GM13976 (cell line): ENCODE measurements around the gene CDK5.

Experiments
- DNase-seq: peaks from one replicate; pipeline ENCODE4 v3.0.0; 2012; ENCODE audit warnings: low spot score
- in situ Hi-C: fragments of 300-500 bp; cut with MboI; formaldehyde crosslinking; loops from one replicate; pipeline ENCODE4 v1.12.0; 2022; ENCODE audit warnings: low sequenced_read_pairs, mixed read lengths, inconsistent platforms; ENCODE audit not compliant: unreplicated experiment
- TF ChIP-seq, protein P1 (sequence below): IDR thresholded peaks from 2 replicates; pipeline ENCODE4 v1.5.1; 2012; ENCODE audit warnings: borderline replicate concordance, mild to moderate bottlenecking; ENCODE audit not compliant: insufficient read depth; ENCODE audit errors: extremely low read depth, missing control alignments, control extremely low read depth

The CDK5 gene

DNA sequence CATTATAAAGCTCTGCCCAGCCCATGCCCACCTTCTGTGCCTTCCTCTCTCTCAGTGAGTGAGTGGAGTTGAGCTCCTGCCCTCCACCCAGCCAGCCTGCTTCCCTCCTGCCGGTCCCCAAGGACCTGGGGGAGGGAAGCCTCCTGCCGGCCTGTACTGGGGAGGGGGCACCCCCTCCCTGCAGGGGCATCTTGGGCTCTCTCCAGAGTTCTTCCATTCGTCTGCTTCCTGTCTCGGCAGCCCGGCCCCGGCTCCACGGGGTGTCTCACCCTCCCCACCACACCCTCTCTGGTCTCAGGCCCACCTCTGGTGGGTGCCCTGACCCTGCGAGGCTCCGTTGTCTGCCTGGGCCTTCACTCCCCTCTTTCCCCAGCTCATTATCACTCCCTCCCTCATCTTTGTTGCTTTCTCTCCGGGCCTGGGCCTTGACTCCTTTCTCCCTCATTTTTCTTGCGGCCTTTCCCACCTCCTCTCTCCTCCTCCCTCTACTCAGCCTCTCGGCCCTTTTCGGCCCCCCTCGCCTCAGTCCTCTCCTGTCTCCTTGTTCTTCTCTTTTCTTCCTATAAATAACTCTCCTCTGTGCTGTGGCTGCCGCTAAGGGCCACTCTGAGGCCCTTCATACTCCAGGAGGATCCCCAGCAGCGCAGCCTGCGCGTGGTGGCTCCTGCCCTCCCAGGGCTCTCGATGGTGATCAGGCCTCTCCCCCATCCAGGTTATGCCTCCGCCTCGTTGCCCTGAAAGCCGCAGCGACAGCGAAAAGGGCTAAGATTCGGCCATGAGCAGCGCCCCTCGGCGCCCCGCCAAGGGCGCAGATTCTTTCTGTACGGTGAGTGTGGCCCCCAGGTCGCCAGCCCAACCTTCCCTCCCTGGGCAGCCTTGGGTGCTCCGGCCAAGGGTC, 3.8 kb upstream of the CDK5 start:
- in situ Hi-C loops, result no loop called here
- TF ChIP-seq, protein P1, sequence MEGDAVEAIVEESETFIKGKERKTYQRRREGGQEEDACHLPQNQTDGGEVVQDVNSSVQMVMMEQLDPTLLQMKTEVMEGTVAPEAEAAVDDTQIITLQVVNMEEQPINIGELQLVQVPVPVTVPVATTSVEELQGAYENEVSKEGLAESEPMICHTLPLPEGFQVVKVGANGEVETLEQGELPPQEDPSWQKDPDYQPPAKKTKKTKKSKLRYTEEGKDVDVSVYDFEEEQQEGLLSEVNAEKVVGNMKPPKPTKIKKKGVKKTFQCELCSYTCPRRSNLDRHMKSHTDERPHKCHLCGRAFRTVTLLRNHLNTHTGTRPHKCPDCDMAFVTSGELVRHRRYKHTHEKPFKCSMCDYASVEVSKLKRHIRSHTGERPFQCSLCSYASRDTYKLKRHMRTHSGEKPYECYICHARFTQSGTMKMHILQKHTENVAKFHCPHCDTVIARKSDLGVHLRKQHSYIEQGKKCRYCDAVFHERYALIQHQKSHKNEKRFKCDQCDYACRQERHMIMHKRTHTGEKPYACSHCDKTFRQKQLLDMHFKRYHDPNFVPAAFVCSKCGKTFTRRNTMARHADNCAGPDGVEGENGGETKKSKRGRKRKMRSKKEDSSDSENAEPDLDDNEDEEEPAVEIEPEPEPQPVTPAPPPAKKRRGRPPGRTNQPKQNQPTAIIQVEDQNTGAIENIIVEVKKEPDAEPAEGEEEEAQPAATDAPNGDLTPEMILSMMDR, result no peak
- DNase-seq, result no peak

DNA sequence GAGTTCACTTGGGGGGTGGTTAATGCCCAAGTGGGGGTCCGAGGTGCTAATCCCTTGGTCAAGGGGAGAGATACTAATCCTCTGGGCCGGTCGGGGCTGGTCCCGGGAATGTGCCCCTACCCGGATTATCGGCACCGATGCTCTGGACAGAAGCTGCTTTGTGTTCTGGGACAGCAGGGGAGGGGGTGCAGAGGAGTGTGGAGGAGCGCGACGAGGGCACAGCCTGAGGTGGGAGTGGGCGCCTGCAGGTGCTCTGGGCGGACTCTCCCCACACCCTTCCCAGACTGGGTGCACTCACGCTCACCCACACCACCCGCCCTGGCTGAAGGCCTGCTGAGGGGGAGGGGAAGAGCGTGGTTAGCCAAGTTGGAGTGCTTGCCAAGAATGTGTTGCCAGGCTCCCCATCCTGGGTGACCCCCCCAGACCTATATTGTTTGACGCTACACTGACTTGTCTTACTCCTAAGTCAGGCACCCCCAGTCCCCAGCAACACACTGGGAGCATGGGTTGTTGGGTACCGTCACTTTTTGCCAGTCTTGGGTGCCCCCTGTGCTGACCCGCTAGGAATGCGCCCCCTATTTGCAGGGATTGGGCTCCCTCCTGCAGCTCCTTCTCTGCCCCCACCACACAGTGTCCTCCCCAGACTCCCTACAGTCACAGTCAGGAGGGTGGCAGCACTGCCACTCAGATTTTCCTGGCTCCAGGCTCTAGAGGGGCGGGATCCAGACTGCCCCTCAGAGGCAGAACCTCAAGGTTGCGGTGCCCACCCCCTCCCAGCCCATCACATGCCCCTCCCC, 2.9 kb upstream of the CDK5 start:
- in situ Hi-C loops, result no loop called here
- TF ChIP-seq, protein P1, result no peak
- no peak for DNase-seq

DNA sequence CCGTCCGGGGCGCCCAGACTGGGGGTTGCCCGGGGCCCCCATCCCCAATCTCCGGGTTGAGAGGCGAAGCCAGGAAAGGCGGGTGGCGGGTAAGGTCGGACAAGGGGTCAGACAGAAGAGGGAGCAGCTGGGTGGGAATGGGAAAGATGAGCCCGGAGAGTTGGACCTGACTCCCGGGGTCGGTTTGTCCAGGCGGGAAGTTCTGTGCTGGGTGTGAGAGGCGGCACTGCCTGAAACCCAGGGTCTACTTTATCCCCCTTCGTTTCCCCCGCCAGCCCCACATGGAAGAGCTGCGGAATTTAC, 2.4 kb upstream of the CDK5 start:
- no peak for DNase-seq
- TF ChIP-seq, protein P1, result no peak
- in situ Hi-C loops, result no loop called here

DNA sequence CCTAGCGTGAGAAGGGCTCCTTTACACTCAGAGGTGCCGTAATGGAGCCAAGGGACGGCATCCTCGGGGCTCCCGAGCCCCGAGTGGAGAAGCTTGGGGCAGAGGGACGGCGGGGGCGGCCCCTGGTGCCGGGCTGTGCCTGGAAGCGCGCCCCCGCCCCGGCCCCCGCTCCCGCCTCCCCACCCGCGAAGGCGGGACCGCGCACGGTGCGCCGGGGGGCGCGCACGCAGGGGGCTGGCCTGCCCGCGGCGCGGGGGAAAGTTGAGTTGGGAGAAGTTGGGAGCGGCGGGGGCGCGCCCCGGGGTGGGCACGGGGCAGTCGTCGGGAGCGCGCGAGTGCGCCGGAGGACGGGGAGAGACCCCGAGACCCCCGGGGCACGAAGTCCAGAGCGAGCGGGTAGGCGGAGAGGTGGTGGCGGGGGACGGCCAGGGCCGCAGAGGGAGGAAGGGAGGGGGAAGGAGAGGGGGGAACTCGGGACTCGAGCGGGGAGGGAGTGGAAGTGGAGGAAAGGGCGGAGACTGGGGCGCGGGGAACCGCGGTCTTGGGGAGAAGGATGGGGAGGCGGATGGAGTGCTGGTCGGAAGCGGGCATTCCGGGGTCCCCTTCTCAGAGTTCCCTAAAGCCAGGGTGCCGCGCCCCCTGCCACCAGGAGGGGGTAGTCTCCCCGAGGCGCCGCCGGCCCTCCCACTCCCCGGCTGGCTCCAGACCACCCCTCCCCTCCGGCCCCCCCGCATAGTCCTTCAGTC, 1.8 kb upstream of the CDK5 start, which contains the start of gene SLC4A2:
Gene SLC4A2, plus strand, starts transcription at position 223 of the 746 bp plus-strand sequence. CDS start 2,399 bp downstream, outside the sequence.
- in situ Hi-C loops, result no loop called here
- DNase-seq, result peak; percentile 92
- TF ChIP-seq, protein P1, result peak; percentile 28

DNA sequence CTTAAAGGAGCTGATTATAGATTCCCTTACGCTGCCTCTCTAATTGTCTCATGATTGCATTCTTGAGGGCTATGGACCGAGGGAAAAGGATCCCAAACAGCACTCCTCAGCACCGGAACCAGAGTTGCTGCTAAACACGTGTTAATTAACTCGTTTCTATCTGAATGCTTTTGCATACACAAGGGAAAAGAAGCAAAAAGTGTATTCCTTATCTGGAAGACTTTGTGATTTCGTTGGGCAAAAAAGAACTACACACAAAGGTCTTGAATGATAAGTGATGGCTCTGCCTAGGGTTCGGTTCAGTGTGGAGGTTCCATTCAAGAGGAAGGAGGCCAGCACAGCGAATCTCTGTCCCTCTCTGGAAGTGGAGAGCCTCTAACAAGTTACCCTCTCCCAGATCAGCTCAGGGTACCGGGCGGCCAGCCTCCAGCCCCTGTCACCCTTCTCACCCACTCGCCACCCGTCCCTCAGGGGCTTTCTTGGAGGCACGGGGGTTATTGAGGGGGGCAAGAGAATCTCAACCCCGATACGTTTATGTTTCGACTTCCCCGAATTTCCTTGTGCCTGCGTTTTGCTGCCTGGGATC, 1.2 kb upstream of the CDK5 start:
- TF ChIP-seq, protein P1, result no peak
- in situ Hi-C loops, result no loop called here
- DNase-seq, result peak; percentile 58
